Sigmoid colon (tissue), 7 donors: ENCODE results near the gene MYL5. TPM values are rescaled to one million over a fixed set of nuclear protein-coding genes. Genes with fewer than 3 reads are reported as not detected.

ENCODE experiments used
- DNase-seq: peaks from one replicate; pipeline ENCODE4 v3.0.0-alpha.2; 2019
- H3K27ac ChIP-seq, 4 donors: fragments of 200-600 bp; sonication (generic); one replicate each; pipeline ENCODE4 v1.5.1; 2016 to 2019; ENCODE audit warnings: mild to moderate bottlenecking in 1 of 4
- H3K27me3 ChIP-seq, 3 donors: fragments of 200-600 bp; sonication (generic); one replicate each; pipeline ENCODE4 v1.5.1; 2019; ENCODE audit warnings: mild to moderate bottlenecking in 1 of 3
- H3K36me3 ChIP-seq, 4 donors: fragments of 200-600 bp; sonication (generic); one replicate each; pipeline ENCODE4 v1.5.1; 2016 to 2019
- H3K4me1 ChIP-seq, 4 donors: fragments of 200-600 bp; sonication (generic); one replicate each; pipeline ENCODE4 v1.5.1; 2017 to 2019
- H3K4me3 ChIP-seq, 4 donors: fragments of 200-600 bp; sonication (generic); one replicate each; pipeline ENCODE4 v1.5.1; 2017 to 2019; ENCODE audit warnings: mild to moderate bottlenecking in 2 of 4, moderate library complexity in 1 of 4
- H3K9me3 ChIP-seq, 4 donors: fragments of 200-600 bp in 3 of 4; sonication (generic) in 3 of 4; one replicate each; pipeline versions ENCODE4 v1.5.1 to v1.6.1; 2013 to 2019
- CTCF ChIP-seq, 4 experiments: fragments of 450-650 bp in 3 of 4; fragments of 200-600 bp in 1 of 4; IDR thresholded peaks; one replicate each; pipeline ENCODE4 v1.5.1; 2016 to 2019; ENCODE audit warnings: antibody characterized with exemption in 4 of 4, mild to moderate bottlenecking in 3 of 4, moderate library complexity in 2 of 4
- EP300 ChIP-seq, 4 donors: sonication (generic); formaldehyde crosslinking; IDR thresholded peaks; one replicate each; pipeline ENCODE4 v1.6.1; 2017; ENCODE audit warnings: antibody characterized with exemption in 4 of 4
- POLR2A ChIP-seq, 2 donors: fragments of 450-650 bp; IDR thresholded peaks; one replicate each; pipeline ENCODE4 v1.6.1; 2016; ENCODE audit warnings: antibody characterized with exemption in 2 of 2, mild to moderate bottlenecking in 2 of 2, moderate library complexity in 2 of 2
- POLR2AphosphoS5 ChIP-seq, 4 donors: sonication (generic); formaldehyde crosslinking; IDR thresholded peaks; one replicate each; pipeline ENCODE4 v1.6.1; 2017; ENCODE audit warnings: antibody characterized with exemption in 4 of 4
- WGBS, 2 donors: extraction: QIAGEN DNeasy Blood & Tissue Kit; methylation state at CpG; one replicate each; pipeline ENCODE4 v1.1.7; 2013; 5-methylcytosine and 5-hydroxymethylcytosine counted together
- intact Hi-C: fragments of 100-400 bp; cut with DNase I; formaldehyde crosslinking; loops from one replicate; pipeline ENCODE4 v1.15.1; 2023
- polyA plus RNA-seq, 3 donors: library from polyadenylated mRNA; stranded (reverse); fragments of 200-250 nt; gene quantifications; one replicate each; pipeline ENCODE4 v1.2.3, GENCODE V29; 2013
- total RNA-seq, 4 donors: library from RNA; depleted of rRNA; stranded (reverse); fragments of >200 nt; gene quantifications; one replicate each; pipeline ENCODE4 v1.1.0, GENCODE V29; 2016
- donor health status: healthy with polysubstance abuse.
- donor health status: Bipolar disorder and iron deficiency.
- donor health status: healthy.

Gene MYL5
- total and polyA plus RNA-seq, 7 donors, result 5.7 to 29.7 (median 11.7) TPM

GRCh38 chr4:651884-652642, 22.3 kb upstream of the MYL5 start:
- Histone ChIP-seq H3K4me3 (no peak overlapping the region), H3K27ac (no peak overlapping the region), H3K4me1 (no peaks in the 10 kb centered on the region), H3K9me3 (no peaks in the 10 kb centered on the region), H3K27me3 (peaks cover 0 to 63% (median 30%) of the 10 kb centered on the region in 3 donors), H3K36me3 (no peaks in the 10 kb centered on the region)
- DNase-seq, result no peak
- no peak for TF ChIP-seq POLR2A (IDR thresholded peaks at IDR 0.05)
- TF ChIP-seq CTCF (IDR thresholded peaks at IDR 0.05), result no peak
- no peak for TF ChIP-seq POLR2AphosphoS5 (IDR thresholded peaks at IDR 0.05)
- TF ChIP-seq EP300 (IDR thresholded peaks at IDR 0.05), result no peak
- intact Hi-C loops, result no loop called here
- WGBS, 2 donors, result 53 to 65% methylated on average over 24 of the region's 24 CpGs

DNA sequence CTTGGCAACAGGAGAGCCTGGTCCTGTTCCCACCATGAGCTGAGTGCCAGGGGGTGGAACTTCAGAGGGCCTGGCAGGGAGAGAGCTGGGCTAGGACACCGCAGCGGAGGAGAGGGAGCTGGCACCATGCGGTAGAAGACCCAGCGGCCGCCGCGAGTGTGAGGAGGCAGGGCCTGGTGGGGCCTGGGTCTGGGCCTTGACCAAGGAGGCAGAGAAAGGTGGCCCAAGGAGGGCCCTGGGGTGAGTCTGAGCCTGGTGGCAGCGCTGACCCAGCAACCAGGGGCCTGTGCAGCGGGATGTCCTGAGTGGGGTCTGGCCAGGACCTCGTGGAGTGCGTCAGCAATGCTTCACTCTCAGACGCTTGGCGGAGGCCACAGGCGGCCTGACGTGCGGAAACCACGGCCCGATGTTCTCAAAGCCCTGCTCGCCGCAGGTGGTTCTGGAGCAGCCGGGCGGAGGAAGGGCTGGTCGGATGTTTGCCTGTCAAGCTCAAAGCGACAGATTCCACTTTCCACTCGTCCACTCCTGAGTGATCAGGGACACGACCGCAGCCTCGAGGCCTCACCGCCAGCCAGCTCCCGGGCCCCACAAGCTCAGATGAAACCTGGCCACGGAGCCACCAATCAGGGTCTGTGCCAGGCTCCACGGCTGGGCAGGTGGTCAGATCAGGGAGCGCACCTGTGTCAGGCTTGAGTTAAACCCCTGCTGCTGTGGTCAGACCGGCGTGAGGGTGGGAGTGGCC, 21.1 kb upstream of the MYL5 start:
- H3K4me1 ChIP-seq, result no peaks in the 10 kb centered on the region
- H3K9me3 ChIP-seq, result no peaks in the 10 kb centered on the region
- WGBS, 2 donors, result 92% methylated on average over 35 of the region's 35 CpGs
- peaks cover 0 to 52% (median 30%) of the 10 kb centered on the region in 3 donors for H3K27me3 ChIP-seq
- no peak overlapping the region for H3K27ac ChIP-seq
- no peaks in the 10 kb centered on the region for H3K36me3 ChIP-seq
- no peak for DNase-seq
- intact Hi-C loops, result no loop called here
- TF ChIP-seq CTCF (IDR thresholded peaks at IDR 0.05), result no peak
- no peak for TF ChIP-seq EP300 (IDR thresholded peaks at IDR 0.05)
- TF ChIP-seq POLR2AphosphoS5 (IDR thresholded peaks at IDR 0.05), result no peak
- TF ChIP-seq POLR2A (IDR thresholded peaks at IDR 0.05), result no peak
- no peak overlapping the region for H3K4me3 ChIP-seq

DNA sequence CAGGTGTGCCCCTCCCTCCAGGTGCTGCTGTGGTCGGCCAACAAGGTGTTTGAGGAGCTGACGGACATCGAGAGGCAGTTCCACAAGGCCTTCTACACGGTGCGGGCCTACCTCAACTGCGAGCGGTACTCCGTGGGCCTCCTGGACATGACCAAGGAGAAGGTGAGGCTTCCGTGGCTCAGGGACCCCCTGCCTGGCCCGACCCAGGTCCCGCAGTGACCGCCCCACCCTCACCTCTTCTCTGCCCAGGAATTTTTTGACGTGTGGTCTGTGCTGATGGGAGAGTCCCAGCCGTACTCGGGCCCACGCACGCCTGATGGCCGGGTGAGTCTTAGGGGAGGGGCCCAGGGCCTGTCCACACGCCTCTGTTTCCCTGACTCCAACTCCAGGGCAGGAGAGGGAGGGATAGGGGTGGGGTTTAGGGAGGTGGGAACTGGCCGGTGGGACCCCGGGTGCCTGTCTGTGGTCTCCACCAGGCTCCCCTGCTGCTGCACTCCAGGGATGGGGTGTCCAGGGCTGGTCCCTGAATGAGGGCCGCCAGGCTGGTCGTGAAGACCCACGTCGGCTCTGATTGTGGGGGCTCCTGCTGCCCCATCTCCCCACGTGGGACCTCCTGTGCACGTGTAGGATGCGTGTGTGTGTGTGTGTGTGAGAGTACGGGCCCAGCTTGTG, 20.4 kb upstream of the MYL5 start:
- 88% methylated on average over 29 of the region's 29 CpGs for WGBS, 2 donors
- intact Hi-C loops, result no loop called here

GRCh38 chr4:654503-654845, 19.9 kb upstream of the MYL5 start:
- Histone ChIP-seq H3K4me3 (no peak overlapping the region), H3K27ac (no peak overlapping the region), H3K36me3 (no peaks in the 10 kb centered on the region), H3K9me3 (no peaks in the 10 kb centered on the region), H3K4me1 (no peaks in the 10 kb centered on the region), H3K27me3 (peaks cover 0 to 42% (median 21%) of the 10 kb centered on the region in 3 donors)
- intact Hi-C loops, result no loop called here
- WGBS, 2 donors, result 94 to 95% methylated on average over 17 of the region's 17 CpGs
- DNase-seq, result no peak
- TF ChIP-seq CTCF (IDR thresholded peaks at IDR 0.05) (no peak), POLR2AphosphoS5 (IDR thresholded peaks at IDR 0.05) (no peak), POLR2A (IDR thresholded peaks at IDR 0.05) (no peak), EP300 (IDR thresholded peaks at IDR 0.05) (no peak)

More for the DNA sequence above, 20.4 kb upstream of the MYL5 start:
- no peak for DNase-seq
- TF ChIP-seq EP300 (IDR thresholded peaks at IDR 0.05) (no peak), POLR2A (IDR thresholded peaks at IDR 0.05) (no peak), POLR2AphosphoS5 (IDR thresholded peaks at IDR 0.05) (no peak), CTCF (IDR thresholded peaks at IDR 0.05) (no peak)
- no peaks in the 10 kb centered on the region for H3K36me3 ChIP-seq
- H3K4me3 ChIP-seq, result no peak overlapping the region
- no peak overlapping the region for H3K27ac ChIP-seq
- no peaks in the 10 kb centered on the region for H3K4me1 ChIP-seq
- peaks cover 0 to 46% (median 26%) of the 10 kb centered on the region in 3 donors for H3K27me3 ChIP-seq
- H3K9me3 ChIP-seq, result no peaks in the 10 kb centered on the region
